ENCODE measurements around the gene SLC6A3.
"Not testable (repeated sequence)": the region's sequence is repeated elsewhere in the genome, so short reads cannot be mapped to it uniquely, and the experiment has no call there.

Gene SLC6A3

GRCh38 chr5:1477341-1477740 is 32.1 kb upstream of the SLC6A3 start:
- Histone ChIP-seq H3K9ac (no peak overlapping the region), H4K20me1 (ENCODE audit: insufficient read depth) (no peaks in the 10 kb centered on the region), H3K4me2 (no peak overlapping the region)

GRCh38 chr5:1476967-1477310 is 31.7 kb upstream of the SLC6A3 start:
- Histone ChIP-seq H3K4me3 (IDR thresholded peaks at IDR 0.05; ENCODE audit: insufficient read depth, low read depth, low read length) (no peak overlapping the region), H2AFZ (ENCODE audit: low read depth) (no peak overlapping the region), H3K4me1 (ENCODE audit: low read depth, poor library complexity, severe bottlenecking) (no peaks in the 10 kb centered on the region), H3K36me3 (ENCODE audit: insufficient read depth) (peaks cover 14% of the 10 kb centered on the region; the same call in 1 of the 2 replicates), H4K20me1 (ENCODE audit: insufficient read depth) (no peaks in the 10 kb centered on the region), H3K27ac (no peak overlapping the region), H3K79me2 (ENCODE audit: insufficient read depth, low read depth) (no peaks in the 10 kb centered on the region), H3K4me2 (no peak overlapping the region), H3K9ac (no peak overlapping the region), H3K27me3 (ENCODE audit: insufficient read depth, low read depth) (no peaks in the 10 kb centered on the region)
- TF ChIP-seq CTCF (conservative IDR thresholded peaks at IDR 0.05; ENCODE audit: low read depth, low read length) = no peak

More at GRCh38 chr5:1477341-1477740, 32.1 kb upstream of the SLC6A3 start:
- H3K4me3 ChIP-seq (IDR thresholded peaks at IDR 0.05; ENCODE audit: insufficient read depth, low read depth, low read length) = no peak overlapping the region
- H3K27ac ChIP-seq = no peak overlapping the region
- TF ChIP-seq CTCF (conservative IDR thresholded peaks at IDR 0.05; ENCODE audit: low read depth, low read length) = no peak
- no peak overlapping the region for H2AFZ ChIP-seq (ENCODE audit: low read depth)
- H3K4me1 ChIP-seq (ENCODE audit: low read depth, poor library complexity, severe bottlenecking) = no peaks in the 10 kb centered on the region
- H3K27me3 ChIP-seq (ENCODE audit: insufficient read depth, low read depth) = no peaks in the 10 kb centered on the region
- H3K36me3 ChIP-seq (ENCODE audit: insufficient read depth) = peaks cover 14% of the 10 kb centered on the region; the same call in 1 of the 2 replicates
- no peaks in the 10 kb centered on the region for H3K79me2 ChIP-seq (ENCODE audit: insufficient read depth, low read depth)

- H2AFZ ChIP-seq (ENCODE audit: low read depth) = no peak overlapping the region
- H3K4me3 ChIP-seq (IDR thresholded peaks at IDR 0.05; ENCODE audit: insufficient read depth, low read depth, low read length) = no peak overlapping the region
- no peaks in the 10 kb centered on the region for H3K27me3 ChIP-seq (ENCODE audit: insufficient read depth, low read depth)
- peaks cover 14% of the 10 kb centered on the region; the same call in 1 of the 2 replicates for H3K36me3 ChIP-seq (ENCODE audit: insufficient read depth)
- no peak overlapping the region for H3K4me2 ChIP-seq
- H3K4me1 ChIP-seq (ENCODE audit: low read depth, poor library complexity, severe bottlenecking) = no peaks in the 10 kb centered on the region
- no peaks in the 10 kb centered on the region for H4K20me1 ChIP-seq (ENCODE audit: insufficient read depth)
- no peak overlapping the region for H3K27ac ChIP-seq
- no peaks in the 10 kb centered on the region for H3K79me2 ChIP-seq (ENCODE audit: insufficient read depth, low read depth)
- H3K9ac ChIP-seq = no peak overlapping the region
- no peak for TF ChIP-seq CTCF (conservative IDR thresholded peaks at IDR 0.05; ENCODE audit: low read depth, low read length)
These were observed 31.1 kb upstream of the SLC6A3 start for GRCh38 chr5:1476181-1476966.

- H3K79me2 ChIP-seq (ENCODE audit: insufficient read depth, low read depth); H3K27me3 ChIP-seq (ENCODE audit: insufficient read depth, low read depth); H3K4me3 ChIP-seq (IDR thresholded peaks at IDR 0.05; ENCODE audit: insufficient read depth, low read depth, low read length); H2AFZ ChIP-seq (ENCODE audit: low read depth); H4K20me1 ChIP-seq (ENCODE audit: insufficient read depth); H3K4me2 ChIP-seq; H3K4me1 ChIP-seq (ENCODE audit: low read depth, poor library complexity, severe bottlenecking); H3K9ac ChIP-seq; H3K27ac ChIP-seq: not testable (repeated sequence)
- peaks cover 14% of the 10 kb centered on the region; the same call in 1 of the 2 replicates for H3K36me3 ChIP-seq (ENCODE audit: insufficient read depth)
These were observed 30.3 kb upstream of the SLC6A3 start for GRCh38 chr5:1475544-1475900.

GRCh38 chr5:1474866-1475543 is 29.8 kb upstream of the SLC6A3 start:
- Histone ChIP-seq H2AFZ (ENCODE audit: low read depth) (no peak overlapping the region), H3K9ac (no peak overlapping the region), H3K36me3 (ENCODE audit: insufficient read depth) (peaks cover 14% of the 10 kb centered on the region; the same call in 1 of the 2 replicates), H3K4me2 (no peak overlapping the region), H3K4me3 (IDR thresholded peaks at IDR 0.05; ENCODE audit: insufficient read depth, low read depth, low read length) (no peak overlapping the region), H3K27me3 (ENCODE audit: insufficient read depth, low read depth) (no peaks in the 10 kb centered on the region), H3K79me2 (ENCODE audit: insufficient read depth, low read depth) (no peaks in the 10 kb centered on the region), H3K27ac (no peak overlapping the region), H4K20me1 (ENCODE audit: insufficient read depth) (no peaks in the 10 kb centered on the region), H3K4me1 (ENCODE audit: low read depth, poor library complexity, severe bottlenecking) (no peaks in the 10 kb centered on the region)
- no peak for TF ChIP-seq CTCF (conservative IDR thresholded peaks at IDR 0.05; ENCODE audit: low read depth, low read length)
